Measurements from ENCODE around the gene MEX3B.

The MEX3B gene

GRCh38 chr15:82045892-82046665, at the start of gene MEX3B:
Gene MEX3B, minus strand, starts transcription at chr15:82046018. Its CDS starts 313 bp downstream, at chr15:82045705.
- DNase-seq (ENCODE audit: low read depth): peak; percentile 94
- TF ChIP-seq CTCF (IDR thresholded peaks at IDR 0.05; ENCODE audit: control insufficient read depth, extremely low read depth, insufficient read depth): no peak

GRCh38 chr15:82093774-82094211, 48.0 kb upstream of the MEX3B start:
- no peak for TF ChIP-seq CTCF (IDR thresholded peaks at IDR 0.05; ENCODE audit: control insufficient read depth, extremely low read depth, insufficient read depth)
- no peak overlapping the region for H3K4me3 ChIP-seq (ENCODE audit: low read depth, low read length)
- no peak for DNase-seq (ENCODE audit: low read depth)

More at GRCh38 chr15:82045892-82046665, at the start of gene MEX3B:
- H3K4me3 ChIP-seq (ENCODE audit: low read depth, low read length): peak within 1 kb of the TSS; percentile 70

GRCh38 chr15:82093325-82093724, 47.5 kb upstream of the MEX3B start:
- no peak overlapping the region for H3K4me3 ChIP-seq (ENCODE audit: low read depth, low read length)
- no peak for DNase-seq (ENCODE audit: low read depth)
- no peak for TF ChIP-seq CTCF (IDR thresholded peaks at IDR 0.05; ENCODE audit: control insufficient read depth, extremely low read depth, insufficient read depth)

GRCh38 chr15:82091636-82092140, 45.9 kb upstream of the MEX3B start:
- DNase-seq (ENCODE audit: low read depth): no peak
- no peak overlapping the region for H3K4me3 ChIP-seq (ENCODE audit: low read depth, low read length)
- no peak for TF ChIP-seq CTCF (IDR thresholded peaks at IDR 0.05; ENCODE audit: control insufficient read depth, extremely low read depth, insufficient read depth)

GRCh38 chr15:82086243-82086995, 40.6 kb upstream of the MEX3B start:
- TF ChIP-seq CTCF (IDR thresholded peaks at IDR 0.05; ENCODE audit: control insufficient read depth, extremely low read depth, insufficient read depth): no peak
- DNase-seq (ENCODE audit: low read depth): no peak
- H3K4me3 ChIP-seq (ENCODE audit: low read depth, low read length): no peak overlapping the region

- no peak overlapping the region for H3K4me3 ChIP-seq (ENCODE audit: low read depth, low read length)
- no peak for DNase-seq (ENCODE audit: low read depth)
- no peak for TF ChIP-seq CTCF (IDR thresholded peaks at IDR 0.05; ENCODE audit: control insufficient read depth, extremely low read depth, insufficient read depth)
Measured at GRCh38 chr15:82081914-82082762, 36.3 kb upstream of the MEX3B start.
